HG02870 (cell line): ENCODE measurements around the gene CARD8.

Experiments
- ATAC-seq: cut with Tn5 transposase; IDR thresholded peaks from one replicate; pipeline ENCODE4 v1.9.1; 2021; ENCODE audit warnings: mild to moderate bottlenecking, moderate library complexity; ENCODE audit not compliant: unreplicated experiment

Gene CARD8

GRCh38 chr19:48213959-48214358 lies 41.8 kb downstream of the CARD8 start:
- no peak for ATAC-seq

GRCh38 chr19:48210005-48210404 lies 45.7 kb downstream of the CARD8 start:
- ATAC-seq = no peak

- no peak for ATAC-seq
Observed at GRCh38 chr19:48206397-48207093, 49.2 kb downstream of the CARD8 start.

GRCh38 chr19:48203794-48204628 lies 51.7 kb downstream of the CARD8 start:
- ATAC-seq = peak; percentile 94

- ATAC-seq = no peak
Observed at GRCh38 chr19:48203222-48203793, 52.4 kb downstream of the CARD8 start.

GRCh38 chr19:48196933-48197665 lies 58.6 kb downstream of the CARD8 start:
- no peak for ATAC-seq

- ATAC-seq = no peak
Observed at GRCh38 chr19:48196321-48196763, 59.4 kb downstream of the CARD8 start.

GRCh38 chr19:48194844-48195830 lies 60.6 kb downstream of the CARD8 start:
- ATAC-seq = no peak

GRCh38 chr19:48194041-48194843 lies 61.5 kb downstream of the CARD8 start:
- ATAC-seq = no peak

- no peak for ATAC-seq
Observed at GRCh38 chr19:48192750-48193149, 63.0 kb downstream of the CARD8 start.

GRCh38 chr19:48190885-48191284 lies 64.8 kb downstream of the CARD8 start:
- ATAC-seq = no peak

GRCh38 chr19:48190288-48190884 lies 65.3 kb downstream of the CARD8 start:
- ATAC-seq = no peak

- no peak for ATAC-seq
Observed at GRCh38 chr19:48186541-48186991, 69.1 kb downstream of the CARD8 start.

- no peak for ATAC-seq
Observed at GRCh38 chr19:48186015-48186414, 69.7 kb downstream of the CARD8 start.

- no peak for ATAC-seq
Observed at GRCh38 chr19:48183356-48183755, 72.4 kb downstream of the CARD8 start.

- ATAC-seq = no peak
Observed at GRCh38 chr19:48182434-48182833, 73.3 kb downstream of the CARD8 start.

GRCh38 chr19:48181505-48181904 lies 74.2 kb downstream of the CARD8 start:
- no peak for ATAC-seq

GRCh38 chr19:48176226-48176625 lies 79.5 kb downstream of the CARD8 start:
- no peak for ATAC-seq

- ATAC-seq = no peak
Observed at GRCh38 chr19:48175578-48175977, 80.1 kb downstream of the CARD8 start.
